ENCODE results near the gene PTPRB.

PTPRB gene

GRCh38 chr12:70641691-70642090, 4.5 kb upstream of the PTPRB start:
- H3K9me3 ChIP-seq, result no peaks in the 10 kb centered on the region
- H3K4me3 ChIP-seq (ENCODE audit: low read depth, low read length), result no peak overlapping the region
- no peak for DNase-seq
- no peaks in the 10 kb centered on the region for H3K27me3 ChIP-seq
- H3K36me3 ChIP-seq, result peaks cover 34% of the 10 kb centered on the region
- TF ChIP-seq CTCF (IDR thresholded peaks at IDR 0.05; ENCODE audit: low read depth, low read length), result no peak
- no peaks in the 10 kb centered on the region; the same call in 1 of the 2 replicates for H3K4me1 ChIP-seq

GRCh38 chr12:70640901-70641300, 3.7 kb upstream of the PTPRB start:
- no peaks in the 10 kb centered on the region; the same call in 1 of the 2 replicates for H3K4me1 ChIP-seq
- no peaks in the 10 kb centered on the region for H3K9me3 ChIP-seq
- no peaks in the 10 kb centered on the region for H3K27me3 ChIP-seq
- DNase-seq, result no peak
- no peak overlapping the region for H3K4me3 ChIP-seq (ENCODE audit: low read depth, low read length)
- H3K36me3 ChIP-seq, result peaks cover 35% of the 10 kb centered on the region
- no peak for TF ChIP-seq CTCF (IDR thresholded peaks at IDR 0.05; ENCODE audit: low read depth, low read length)

GRCh38 chr12:70639535-70639934, 2.3 kb upstream of the PTPRB start:
- no peak overlapping the region for H3K4me3 ChIP-seq (ENCODE audit: low read depth, low read length)
- no peak for DNase-seq
- no peak for TF ChIP-seq CTCF (IDR thresholded peaks at IDR 0.05; ENCODE audit: low read depth, low read length)
- H3K36me3 ChIP-seq, result peaks cover 40% of the 10 kb centered on the region
- no peaks in the 10 kb centered on the region for H3K27me3 ChIP-seq
- no peaks in the 10 kb centered on the region for H3K9me3 ChIP-seq
- no peaks in the 10 kb centered on the region; the same call in 1 of the 2 replicates for H3K4me1 ChIP-seq

GRCh38 chr12:70638639-70639360, 1.6 kb upstream of the PTPRB start:
- Histone ChIP-seq H3K9me3 (no peaks in the 10 kb centered on the region), H3K4me1 (no peaks in the 10 kb centered on the region; the same call in 1 of the 2 replicates), H3K4me3 (ENCODE audit: low read depth, low read length) (no peak overlapping the region), H3K27me3 (no peaks in the 10 kb centered on the region), H3K36me3 (peaks cover 35% of the 10 kb centered on the region)
- TF ChIP-seq CTCF (IDR thresholded peaks at IDR 0.05; ENCODE audit: low read depth, low read length), result no peak
- DNase-seq, result no peak

- TF ChIP-seq CTCF (IDR thresholded peaks at IDR 0.05; ENCODE audit: low read depth, low read length), result no peak
These were observed 1.5 kb downstream of the PTPRB start for GRCh38 chr12:70635755-70636154.

More at GRCh38 chr12:70635755-70636154, 1.5 kb downstream of the PTPRB start:
- H3K27me3 ChIP-seq, result no peaks in the 10 kb centered on the region
- no peaks in the 10 kb centered on the region; the same call in 1 of the 2 replicates for H3K4me1 ChIP-seq
- H3K9me3 ChIP-seq, result no peaks in the 10 kb centered on the region
- no peak for DNase-seq
- H3K4me3 ChIP-seq (ENCODE audit: low read depth, low read length), result no peak overlapping the region
- peaks cover 32% of the 10 kb centered on the region for H3K36me3 ChIP-seq

Measured in BE2C (cell line).